ENCODE data around the gene KRCC1.
"Not testable (repeated sequence)": the region's sequence is repeated elsewhere in the genome, so short reads cannot be mapped to it uniquely, and the experiment has no call there.

KRCC1 gene

DNA sequence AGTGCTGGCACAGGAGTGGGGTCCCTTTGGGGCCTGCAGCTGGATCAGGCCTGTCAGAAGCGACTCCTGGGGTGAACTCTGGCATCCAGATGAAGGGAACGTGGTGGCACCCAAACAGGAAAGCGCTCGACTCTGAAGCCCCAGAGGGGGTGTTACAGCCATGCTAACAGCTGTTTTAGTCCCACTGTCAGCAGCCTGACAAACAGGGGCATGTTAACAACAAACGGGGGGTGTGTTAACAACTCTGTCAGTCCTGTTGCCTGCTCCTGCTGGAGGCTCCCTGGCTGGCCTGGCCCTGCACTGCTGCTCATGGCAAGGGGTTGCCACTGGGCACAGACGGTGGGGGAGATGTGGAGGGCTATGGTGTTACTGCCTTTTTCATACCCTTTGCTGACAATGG lies 36.7 kb downstream of the KRCC1 start:
- H3K4me3 ChIP-seq (replicated peaks in 1 of 2; ENCODE audit: low read depth in 2 of 2, low read length in 2 of 2), result no peak overlapping the region
- DNase-seq (ENCODE audit: low read depth in 2 of 2), result no peak
- TF ChIP-seq CTCF (IDR thresholded peaks at IDR 0.05; ENCODE audit: low read depth, low read length), result no peak

DNA sequence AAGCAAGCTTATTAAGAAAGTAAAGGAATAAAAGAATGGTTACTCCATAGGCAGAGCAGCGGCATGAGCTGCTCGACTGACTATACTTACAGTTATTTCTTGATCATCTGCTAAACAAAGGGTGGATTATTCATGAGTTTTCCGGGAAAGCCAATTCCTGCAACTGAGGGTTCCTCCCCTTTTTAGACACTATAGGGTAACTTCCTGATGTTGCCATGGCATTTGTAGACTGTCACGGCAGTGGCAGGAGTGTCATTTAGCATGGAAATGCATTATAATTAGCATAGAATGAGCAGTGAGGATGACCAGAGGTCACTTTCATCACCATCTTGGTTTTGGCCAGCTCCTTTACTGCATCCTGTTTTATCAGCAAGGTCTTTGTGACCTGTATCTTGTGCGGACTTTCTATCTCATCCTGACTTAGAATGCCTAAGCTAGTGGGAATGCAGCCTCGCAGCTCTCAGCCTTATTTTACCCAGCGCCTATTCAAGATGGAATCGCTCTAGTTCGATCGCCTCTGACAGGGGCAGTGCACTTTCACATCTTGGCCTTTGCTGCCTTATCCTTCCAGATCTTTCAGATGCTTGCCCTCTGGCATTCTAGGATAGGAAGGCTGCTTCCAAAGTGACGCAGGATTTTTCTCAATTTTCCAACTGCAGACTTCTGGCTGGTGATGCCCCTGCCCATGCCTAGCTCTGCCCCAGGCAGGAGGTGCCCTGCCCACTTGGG lies 37.3 kb downstream of the KRCC1 start:
- peak in 1 of 2 donors; percentile 39 for DNase-seq (ENCODE audit: low read depth in 2 of 2)
- not testable (repeated sequence) for H3K4me3 ChIP-seq (replicated peaks in 1 of 2; ENCODE audit: low read depth in 2 of 2, low read length in 2 of 2)

- not testable (repeated sequence) for DNase-seq (ENCODE audit: low read depth in 2 of 2); H3K4me3 ChIP-seq (replicated peaks in 1 of 2; ENCODE audit: low read depth in 2 of 2, low read length in 2 of 2)
These were observed 37.9 kb downstream of the KRCC1 start for GRCh38 chr2:88017780-88018038.

DNA sequence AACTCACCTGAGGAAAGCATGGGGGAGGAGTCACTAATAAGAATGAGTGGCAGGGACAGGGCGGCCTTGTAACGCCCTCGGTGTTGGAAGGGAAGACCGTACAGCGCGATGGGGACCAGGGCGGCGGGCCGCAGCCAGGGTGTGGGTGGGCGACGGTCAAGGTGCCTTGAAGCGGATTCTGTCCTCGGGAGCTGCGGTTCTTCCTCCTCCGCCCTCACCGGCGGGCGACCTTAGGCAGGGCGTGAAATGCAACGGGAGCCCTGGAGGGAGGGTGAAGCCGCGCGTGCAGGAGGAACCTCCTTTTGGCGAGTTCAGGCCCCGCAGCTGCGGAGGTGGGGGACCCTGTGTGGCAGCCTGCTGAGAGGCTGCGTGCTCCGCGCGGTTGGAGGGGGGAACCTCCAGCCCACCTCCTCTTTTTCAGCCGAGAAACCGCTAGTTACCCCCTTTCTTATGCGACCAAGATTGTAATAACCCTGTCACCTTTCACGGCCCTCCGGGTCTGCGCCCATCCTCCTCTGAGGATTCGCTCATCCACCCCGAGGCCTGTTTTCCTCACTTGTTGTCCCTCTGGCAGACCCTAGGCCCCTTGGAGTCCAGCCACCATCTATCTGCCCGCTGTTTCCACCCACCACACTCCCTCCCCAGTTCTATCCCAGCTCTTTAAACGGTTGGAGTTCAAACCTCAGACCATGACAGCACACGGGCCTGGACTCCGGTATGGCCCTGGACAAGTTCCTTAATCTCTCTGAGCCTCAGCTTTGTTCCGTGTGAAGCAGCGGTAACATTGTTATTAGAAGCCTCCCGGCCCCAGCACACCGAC lies 38.4 kb downstream of the KRCC1 start:
- peak overlapping the region; percentile 57 to 72 for H3K4me3 ChIP-seq (replicated peaks in 1 of 2; ENCODE audit: low read depth in 2 of 2, low read length in 2 of 2)
- peak in 1 of 2 donors; percentile 5 for DNase-seq (ENCODE audit: low read depth in 2 of 2)
- TF ChIP-seq CTCF (IDR thresholded peaks at IDR 0.05; ENCODE audit: low read depth, low read length), result no peak

DNA sequence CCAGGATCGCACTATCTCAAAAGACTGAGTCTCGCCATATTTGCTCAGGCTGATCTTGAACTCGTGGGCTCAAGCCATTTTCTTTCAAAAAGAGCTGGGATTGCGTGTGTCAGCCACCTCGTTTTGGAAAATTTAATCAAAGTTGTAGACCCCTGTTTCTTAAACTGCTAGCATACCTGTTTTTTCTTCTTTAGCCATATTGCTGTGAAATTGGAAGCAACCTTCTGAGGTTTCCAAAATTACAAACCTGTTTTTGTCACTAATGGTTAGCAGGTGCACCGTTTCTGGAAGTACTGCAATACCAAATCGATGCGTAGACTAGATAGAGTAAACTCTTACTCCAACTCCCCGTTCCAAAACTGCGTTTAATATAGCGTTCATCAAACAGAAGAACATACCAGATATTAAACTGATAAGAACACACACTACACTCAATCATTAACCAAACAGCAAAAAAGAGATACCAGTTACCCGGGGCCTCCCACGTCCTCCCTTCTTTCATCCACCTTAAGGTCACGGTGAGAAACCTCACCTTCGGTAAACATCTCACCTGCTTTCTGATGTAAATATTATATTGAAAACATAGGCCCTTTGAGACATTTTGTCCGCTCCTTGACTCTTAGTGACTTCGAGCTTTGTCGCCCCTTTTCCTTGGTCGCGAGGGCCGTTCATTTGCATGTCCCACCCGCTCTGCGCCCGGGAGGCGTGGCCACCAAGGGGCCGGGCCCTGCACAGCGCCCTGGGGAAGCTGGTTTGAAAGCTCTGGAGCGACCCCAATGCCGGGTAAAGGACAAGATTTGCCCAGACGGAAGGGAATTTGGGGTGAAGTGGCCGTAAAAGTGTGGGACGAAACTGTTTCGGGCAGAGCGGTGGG lies 39.3 kb downstream of the KRCC1 start, which contains the start of gene RNU2-63P:
RNU2-63P (minus strand) TSS at position 462 of the 874 bp plus-strand sequence.
- DNase-seq (ENCODE audit: low read depth in 2 of 2), result peak; percentile 92 to 93
- no peak for TF ChIP-seq CTCF (IDR thresholded peaks at IDR 0.05; ENCODE audit: low read depth, low read length)
- H3K4me3 ChIP-seq (replicated peaks in 1 of 2; ENCODE audit: low read depth in 2 of 2, low read length in 2 of 2), result peak within 1 kb of the TSS; percentile 57 to 72

- no peak for DNase-seq (ENCODE audit: low read depth in 2 of 2)
- no peak for TF ChIP-seq CTCF (IDR thresholded peaks at IDR 0.05; ENCODE audit: low read depth, low read length)
These were observed 44.6 kb downstream of the KRCC1 start for GRCh38 chr2:88011011-88011410.

GRCh38 chr2:88010136-88010535 lies 45.4 kb downstream of the KRCC1 start:
- no peak overlapping the region for H3K4me3 ChIP-seq (replicated peaks in 1 of 2; ENCODE audit: low read depth in 2 of 2, low read length in 2 of 2)
- no peak for DNase-seq (ENCODE audit: low read depth in 2 of 2)
- TF ChIP-seq CTCF (IDR thresholded peaks at IDR 0.05; ENCODE audit: low read depth, low read length), result no peak

More at GRCh38 chr2:88011011-88011410, 44.6 kb downstream of the KRCC1 start:
- no peak overlapping the region for H3K4me3 ChIP-seq (replicated peaks in 1 of 2; ENCODE audit: low read depth in 2 of 2, low read length in 2 of 2)
